Tibial artery (tissue), 4 donors: ENCODE data around the gene ATP11A.

Experiments
- DNase-seq, 2 donors: peaks; one replicate each; pipeline ENCODE4 v3.0.0-alpha.2; 2019
- H3K27ac ChIP-seq, 2 donors: fragments of 200-600 bp; sonication (generic) in 1 of 2; 1 replicate in 1 of 2; 2 replicates in 1 of 2; pipeline ENCODE4 v1.5.1; 2018 to 2019; ENCODE audit warnings: mild to moderate bottlenecking in 1 of 2
- H3K27me3 ChIP-seq, 2 donors: fragments of 200-600 bp; sonication (generic) in 1 of 2; one replicate each; pipeline versions ENCODE4 v1.5.1 to v1.6.0; 2016 to 2019
- H3K36me3 ChIP-seq, 3 donors: fragments of 200-600 bp; sonication (generic) in 2 of 3; one replicate each; pipeline ENCODE4 v1.5.1; 2016 to 2019; ENCODE audit warnings: mild to moderate bottlenecking in 2 of 3
- H3K4me1 ChIP-seq, 4 donors: fragments of 200-600 bp; sonication (generic) in 2 of 4; 1 replicate in 3 of 4; 2 replicates in 1 of 4; pipeline ENCODE4 v1.5.1; 2016 to 2019
- H3K4me3 ChIP-seq, 2 donors: fragments of 200-600 bp; sonication (generic) in 1 of 2; 1 replicate in 1 of 2; 2 replicates in 1 of 2; pipeline ENCODE4 v1.5.1; 2018 to 2019; ENCODE audit warnings: mild to moderate bottlenecking in 2 of 2
- H3K9me3 ChIP-seq, 3 donors: fragments of 200-600 bp; sonication (generic) in 1 of 3; one replicate each; pipeline ENCODE4 v1.5.1; 2016 to 2019
- CTCF ChIP-seq, 2 experiments: fragments of 200-600 bp in 1 of 2; fragments of 450-650 bp in 1 of 2; IDR thresholded peaks; one replicate each; pipeline ENCODE4 v1.5.1; 2017 to 2019; ENCODE audit warnings: antibody characterized with exemption in 2 of 2, mild to moderate bottlenecking in 1 of 2, moderate library complexity in 1 of 2
- intact Hi-C: fragments of 100-400 bp; cut with DNase I; formaldehyde crosslinking; loops from one replicate; pipeline ENCODE4 v1.15.0; 2023; ENCODE audit warnings: low total_unique reads

ATP11A gene

GRCh38 chr13:112735791-112736190 lies 46.0 kb downstream of the ATP11A start:
- intact Hi-C loops, result no loop called here
- Histone ChIP-seq H3K27ac (no peak overlapping the region), H3K36me3 (no peaks in the 10 kb centered on the region), H3K4me3 (no peak overlapping the region), H3K27me3 (no peaks in the 10 kb centered on the region), H3K4me1 (peaks cover 0 to 5% (median 0%) of the 10 kb centered on the region in 4 donors), H3K9me3 (no peaks in the 10 kb centered on the region)
- no peak for DNase-seq
- TF ChIP-seq CTCF (IDR thresholded peaks at IDR 0.05), result no peak

- Histone ChIP-seq H3K27me3 (no peaks in the 10 kb centered on the region), H3K4me3 (no peak overlapping the region), H3K27ac (no peak overlapping the region), H3K9me3 (no peaks in the 10 kb centered on the region), H3K4me1 (peaks cover 0 to 5% (median 2%) of the 10 kb centered on the region in 4 donors), H3K36me3 (no peaks in the 10 kb centered on the region)
- DNase-seq, result no peak
- TF ChIP-seq CTCF (IDR thresholded peaks at IDR 0.05), result no peak
- intact Hi-C loops, result no loop called here
These were observed 47.5 kb downstream of the ATP11A start for GRCh38 chr13:112737294-112737693.

GRCh38 chr13:112738606-112739005 lies 48.8 kb downstream of the ATP11A start:
- no peaks in the 10 kb centered on the region for H3K27me3 ChIP-seq
- no peak overlapping the region for H3K4me3 ChIP-seq
- intact Hi-C loops, result no loop called here
- H3K36me3 ChIP-seq, result no peaks in the 10 kb centered on the region
- TF ChIP-seq CTCF (IDR thresholded peaks at IDR 0.05), result no peak
- peaks cover 0 to 5% (median 2%) of the 10 kb centered on the region in 4 donors for H3K4me1 ChIP-seq
- no peak overlapping the region for H3K27ac ChIP-seq
- no peaks in the 10 kb centered on the region for H3K9me3 ChIP-seq
- no peak for DNase-seq

- Histone ChIP-seq H3K4me3 (peak overlapping the region in 1 of 2 donors; percentile 10), H3K9me3 (no peaks in the 10 kb centered on the region), H3K36me3 (no peaks in the 10 kb centered on the region), H3K4me1 (peaks cover 0 to 10% (median 2%) of the 10 kb centered on the region in 4 donors), H3K27me3 (no peaks in the 10 kb centered on the region), H3K27ac (peak overlapping the region in 1 of 2 donors; percentile 46)
- no peak for TF ChIP-seq CTCF (IDR thresholded peaks at IDR 0.05)
- intact Hi-C loops, result no loop called here
- DNase-seq, result peak; percentile 75 to 79
These were observed 50.8 kb downstream of the ATP11A start for GRCh38 chr13:112740502-112741131.

DNA sequence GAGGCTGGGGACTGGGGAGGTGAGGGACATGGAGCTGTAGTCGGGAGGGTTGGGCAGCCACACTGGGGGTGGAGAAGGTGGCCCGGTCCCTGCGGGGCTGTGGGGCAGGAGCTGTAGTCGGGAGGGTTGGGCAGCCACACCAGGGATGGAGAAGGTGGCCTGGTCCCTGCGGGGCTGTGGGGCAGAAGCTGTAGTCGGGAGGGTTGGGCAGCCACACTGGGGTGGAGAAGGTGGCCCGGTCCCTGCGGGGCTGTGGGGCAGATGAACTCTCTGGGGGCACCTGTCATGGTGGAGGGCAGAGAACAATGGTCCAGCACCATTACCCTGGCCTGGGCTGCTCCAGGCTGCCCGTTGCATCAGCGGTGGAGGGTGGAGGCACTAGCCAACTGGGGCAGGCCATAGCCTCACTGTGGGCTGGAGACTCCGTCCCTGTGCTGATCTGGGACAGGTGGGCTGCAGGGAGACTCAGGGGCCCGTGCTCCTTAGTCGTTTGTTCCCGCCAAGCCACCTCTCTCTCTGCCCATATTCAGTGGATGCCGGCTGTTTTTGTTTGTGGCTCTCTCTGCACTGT lies 51.4 kb downstream of the ATP11A start:
- H3K27ac ChIP-seq, result peak overlapping the region in 1 of 2 donors; percentile 46
- intact Hi-C loops, result no loop called here
- DNase-seq, result no peak

More for the DNA sequence above, 51.4 kb downstream of the ATP11A start:
- TF ChIP-seq CTCF (IDR thresholded peaks at IDR 0.05), result no peak
- Histone ChIP-seq H3K4me3 (peak overlapping the region in 1 of 2 donors; percentile 10), H3K9me3 (no peaks in the 10 kb centered on the region), H3K4me1 (peaks cover 0 to 10% (median 2%) of the 10 kb centered on the region in 4 donors), H3K36me3 (no peaks in the 10 kb centered on the region), H3K27me3 (no peaks in the 10 kb centered on the region)
